Body of pancreas (tissue), 4 donors: ENCODE results near the gene GRIK1. TPM values are rescaled to one million over a fixed set of nuclear protein-coding genes. Genes with fewer than 3 reads are reported as not detected.

Source experiments
- ATAC-seq: fragments of 150-250 bp; one replicate; pipeline ENCODE4 v1.9.1; 2016
- DNase-seq, 4 donors: peaks; one replicate each; pipeline ENCODE4 v3.0.0-alpha.2; 2019
- H3K27ac ChIP-seq, 4 donors: fragments of 200-600 bp; sonication (generic); 1 replicate in 3 of 4; 2 replicates in 1 of 4; pipeline versions ENCODE4 v1.5.1 to v1.6.1; 2016 to 2019; ENCODE audit warnings: mild to moderate bottlenecking in 1 of 4, mixed read lengths in 1 of 4, moderate library complexity in 1 of 4
- H3K27me3 ChIP-seq, 2 donors: fragments of 200-600 bp; sonication (generic); one replicate each; pipeline ENCODE4 v1.6.0; 2016; ENCODE audit warnings: mild to moderate bottlenecking in 1 of 2
- H3K36me3 ChIP-seq, 2 donors: fragments of 200-600 bp; sonication (generic); replicated peaks in 1 of 2; 2 replicates each; pipeline ENCODE4 v1.5.1; 2016; ENCODE audit warnings: low read depth in 2 of 2; ENCODE audit not compliant: insufficient read depth in 1 of 2
- H3K4me1 ChIP-seq: fragments of 200-600 bp; sonication (generic); one replicate; pipeline ENCODE4 v1.6.0; 2016
- H3K4me3 ChIP-seq, 2 donors: fragments of 200-600 bp; sonication (generic); 1 replicate in 1 of 2; 2 replicates in 1 of 2; pipeline ENCODE4 v1.5.1; 2016 to 2019
- H3K9me3 ChIP-seq, 3 donors: fragments of 200-600 bp; sonication (generic); 1 replicate in 2 of 3; 2 replicates in 1 of 3; pipeline ENCODE4 v1.5.1; 2016
- CTCF ChIP-seq, 7 experiments: fragments of 450-650 bp in 4 of 7; fragments of 200-600 bp in 3 of 7; sonication (generic) in 3 of 7; IDR thresholded peaks; one replicate each; pipeline ENCODE4 v1.5.1; 2016 to 2019; ENCODE audit warnings: antibody characterized with exemption in 7 of 7
- POLR2A ChIP-seq, 3 donors: fragments of 450-650 bp; IDR thresholded peaks; one replicate each; pipeline ENCODE4 v1.6.1; 2016; ENCODE audit warnings: antibody characterized with exemption in 3 of 3, mild to moderate bottlenecking in 2 of 3
- WGBS, 2 donors: methylation state at CpG; one replicate each; pipeline ENCODE4 v1.1.5; 2017; 5-methylcytosine and 5-hydroxymethylcytosine counted together
- intact Hi-C: fragments of 100-400 bp; cut with DNase I; formaldehyde crosslinking; loops from one replicate; pipeline ENCODE4 v1.15.1; 2023
- total RNA-seq, 2 donors: library from RNA; depleted of rRNA; stranded (reverse); fragments of >200 nt; gene quantifications; one replicate each; pipeline ENCODE4 v1.1.0, GENCODE V29; 2016

GRIK1 gene
- total RNA-seq, 2 donors from 2014 or later: 0.66 TPM; not detected in 1

GRCh38 chr21:29638761-29639327 lies 301.0 kb downstream of the GRIK1 start:
- intact Hi-C loops: no loop called here
- ATAC-seq (no peak), DNase-seq (no peak)
- H3K27ac ChIP-seq: no peak overlapping the region
- H3K27me3 ChIP-seq: no peaks in the 10 kb centered on the region
- H3K4me1 ChIP-seq: no peaks in the 10 kb centered on the region
- H3K36me3 ChIP-seq: no peaks in the 10 kb centered on the region
- no peaks in the 10 kb centered on the region for H3K9me3 ChIP-seq
- TF ChIP-seq POLR2A (IDR thresholded peaks at IDR 0.05): no peak
- no peak for TF ChIP-seq CTCF (IDR thresholded peaks at IDR 0.05)
- WGBS, 2 donors: 52 to 68% methylated on average over 2 of the region's 2 CpGs
- no peak overlapping the region for H3K4me3 ChIP-seq

GRCh38 chr21:29638138-29638537 lies 301.7 kb downstream of the GRIK1 start:
- no peak for DNase-seq
- TF ChIP-seq POLR2A (IDR thresholded peaks at IDR 0.05): no peak
- no peak for TF ChIP-seq CTCF (IDR thresholded peaks at IDR 0.05)
- intact Hi-C loops: no loop called here
- H3K4me1 ChIP-seq: no peaks in the 10 kb centered on the region
- no peak overlapping the region for H3K27ac ChIP-seq
- no peaks in the 10 kb centered on the region for H3K27me3 ChIP-seq
- WGBS, 2 donors: 73 to 78% methylated on average over 7 of the region's 7 CpGs
- no peaks in the 10 kb centered on the region for H3K36me3 ChIP-seq
- no peak overlapping the region for H3K4me3 ChIP-seq
- no peaks in the 10 kb centered on the region for H3K9me3 ChIP-seq
- ATAC-seq: no peak

- TF ChIP-seq CTCF (IDR thresholded peaks at IDR 0.05) (no peak), POLR2A (IDR thresholded peaks at IDR 0.05) (no peak)
- ATAC-seq: no peak
Measured at GRCh38 chr21:29637553-29637952, 302.2 kb downstream of the GRIK1 start.

GRCh38 chr21:29637134-29637533 lies 302.7 kb downstream of the GRIK1 start:
- Histone ChIP-seq H3K27me3 (no peaks in the 10 kb centered on the region), H3K9me3 (no peaks in the 10 kb centered on the region), H3K36me3 (no peaks in the 10 kb centered on the region), H3K27ac (no peak overlapping the region), H3K4me3 (no peak overlapping the region), H3K4me1 (no peaks in the 10 kb centered on the region)
- WGBS, 2 donors: 94% methylated on average over 4 of the region's 4 CpGs
- no peak for DNase-seq
- intact Hi-C loops: no loop called here
- TF ChIP-seq CTCF (IDR thresholded peaks at IDR 0.05) (no peak), POLR2A (IDR thresholded peaks at IDR 0.05) (no peak)
- ATAC-seq: no peak

More at GRCh38 chr21:29637553-29637952, 302.2 kb downstream of the GRIK1 start:
- H3K4me3 ChIP-seq: no peak overlapping the region
- WGBS, 2 donors: 76 to 84% methylated on average over 4 of the region's 4 CpGs
- H3K27me3 ChIP-seq: no peaks in the 10 kb centered on the region
- H3K27ac ChIP-seq: no peak overlapping the region
- H3K36me3 ChIP-seq: no peaks in the 10 kb centered on the region
- DNase-seq: no peak
- no peaks in the 10 kb centered on the region for H3K9me3 ChIP-seq
- intact Hi-C loops: no loop called here
- H3K4me1 ChIP-seq: no peaks in the 10 kb centered on the region

GRCh38 chr21:29634418-29634817 lies 305.4 kb downstream of the GRIK1 start:
- no peak overlapping the region for H3K4me3 ChIP-seq
- ATAC-seq (no peak), DNase-seq (no peak)
- no peaks in the 10 kb centered on the region for H3K4me1 ChIP-seq
- no peak for TF ChIP-seq CTCF (IDR thresholded peaks at IDR 0.05)
- no peak for TF ChIP-seq POLR2A (IDR thresholded peaks at IDR 0.05)
- 77 to 83% methylated on average over 4 of the region's 4 CpGs for WGBS, 2 donors
- H3K27ac ChIP-seq: no peak overlapping the region
- no peaks in the 10 kb centered on the region for H3K36me3 ChIP-seq
- H3K27me3 ChIP-seq: no peaks in the 10 kb centered on the region
- intact Hi-C loops: no loop called here
- no peaks in the 10 kb centered on the region for H3K9me3 ChIP-seq
